ENCODE results near the gene ELK3. TPM values are rescaled to one million over a fixed set of nuclear protein-coding genes. Genes with fewer than 3 reads are reported as not detected.

The ELK3 gene
- total RNA-seq, 2 experiments from 2014 or later: 26.8 to 31.5 TPM

DNA sequence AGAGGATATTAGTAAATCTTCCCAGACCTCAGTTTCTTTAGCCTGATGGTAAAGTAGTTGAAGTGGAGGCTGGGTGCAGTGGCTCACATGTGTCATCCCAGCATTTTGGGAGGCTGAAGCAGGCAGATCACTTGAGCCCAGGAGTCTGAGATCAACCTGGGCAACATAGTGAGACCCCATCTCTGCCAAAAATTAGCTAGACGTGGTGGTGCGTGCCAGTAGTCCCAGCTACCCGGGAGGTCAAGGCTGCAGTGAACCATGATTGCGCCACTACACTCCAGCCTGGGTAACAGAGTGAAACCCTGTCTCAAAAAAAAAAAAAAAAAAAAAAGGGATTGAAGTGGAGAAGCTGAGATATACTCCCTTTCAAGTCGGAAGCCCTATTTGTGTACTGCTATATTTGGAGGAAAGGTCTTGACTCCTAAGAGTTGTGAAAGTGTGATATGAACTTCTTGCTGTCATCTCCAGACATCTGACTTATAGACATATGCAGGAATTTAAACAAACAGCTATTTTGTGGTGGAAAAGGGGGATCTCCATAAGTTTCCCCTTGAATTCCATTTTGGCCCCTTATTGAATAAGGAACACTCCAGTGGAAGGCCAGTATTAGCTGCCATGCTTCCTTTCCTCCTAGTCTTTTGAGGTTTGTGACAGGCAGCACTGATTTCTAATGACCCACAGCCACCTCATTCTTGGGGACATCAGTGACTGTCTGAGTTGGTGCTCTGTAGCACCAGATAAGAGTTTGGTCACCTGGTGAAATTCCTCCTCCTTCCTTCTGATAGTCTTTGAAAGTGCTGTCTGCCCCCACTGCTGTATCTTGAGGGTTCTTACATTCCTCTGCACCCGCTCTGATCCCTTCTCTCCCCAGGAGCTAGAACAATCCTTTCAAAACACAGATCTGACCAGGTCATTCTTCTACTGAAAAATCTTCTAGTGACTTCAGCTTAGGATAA is 7.4 kb downstream of the ELK3 start:
- H3K4me3 Mint-ChIP-seq: no peak overlapping the region
- TF ChIP-seq CTCF (IDR thresholded peaks at IDR 0.05): no peak
- no peaks in the 10 kb centered on the region for H3K9me3 ChIP-seq (ENCODE audit: control insufficient read depth in 1 of 2, insufficient read depth in 1 of 2, low read length in 2 of 2)
- H3K36me3 Mint-ChIP-seq (ENCODE audit: low read depth): peaks cover 15% of the 10 kb centered on the region
- no peak overlapping the region for H3K27ac ChIP-seq (ENCODE audit: low read depth in 1 of 2, low read length in 2 of 2)
- no peak overlapping the region for H3K4me3 ChIP-seq (ENCODE audit: low read length)
- intact Hi-C loops (cut with DNase I, micrococcal nuclease): loop anchor here in 1 of 2 experiments (10.0 kb wide), 2 partner anchors 257 to 337 kb away; partner anchors contain the start of genes AMDHD1 and CCDC38
- DNase-seq: no peak
- no peaks in the 10 kb centered on the region for H3K27me3 ChIP-seq (ENCODE audit: control insufficient read depth in 1 of 2, insufficient read depth in 2 of 2, low read length in 2 of 2)
- CTCF ChIA-PET: interaction anchor here (0.6 to 9.5 kb wide), 2 partner anchors 11 to 101 kb away, joined by 3 to 83 read pairs; no protein-coding TSS in a partner anchor
- H3K36me3 ChIP-seq (ENCODE audit: insufficient read depth, low read length): peaks cover 2% of the 10 kb centered on the region
- no peaks in the 10 kb centered on the region for H3K9me3 Mint-ChIP-seq
- H3K4me1 ChIP-seq (ENCODE audit: insufficient read depth, low read length): peaks cover 70% of the 10 kb centered on the region
- POLR2A ChIA-PET: interaction anchor here (0.6 to 2.5 kb wide), 3 partner anchors 10 to 198 kb away, joined by 3 to 11 read pairs (median 3); no protein-coding TSS in a partner anchor
- ATAC-seq (ENCODE audit: poor library complexity): no peak
- H3K4me1 Mint-ChIP-seq (ENCODE audit: low read depth): peaks cover 73% of the 10 kb centered on the region
- peak overlapping the region; percentile 3 for H3K27ac Mint-ChIP-seq
- no peaks in the 10 kb centered on the region for H3K27me3 Mint-ChIP-seq

- H3K4me3 Mint-ChIP-seq: no peak overlapping the region
- no peaks in the 10 kb centered on the region for H3K9me3 Mint-ChIP-seq
- H3K4me1 ChIP-seq (ENCODE audit: insufficient read depth, low read length): peaks cover 80% of the 10 kb centered on the region
These were observed 10.2 kb downstream of the ELK3 start for GRCh38 chr12:96204381-96204780.

More at GRCh38 chr12:96204381-96204780, 10.2 kb downstream of the ELK3 start:
- Mint-ChIP-seq H3K27ac (peak overlapping the region; percentile 82), H3K4me1 (ENCODE audit: low read depth) (peaks cover 70% of the 10 kb centered on the region), H3K27me3 (no peaks in the 10 kb centered on the region), H3K36me3 (ENCODE audit: low read depth) (peaks cover 9% of the 10 kb centered on the region)
- no peak overlapping the region for H3K27ac ChIP-seq (ENCODE audit: low read depth in 1 of 2, low read length in 2 of 2)
- ATAC-seq (ENCODE audit: poor library complexity): no peak
- DNase-seq: no peak
- TF ChIP-seq CTCF (IDR thresholded peaks at IDR 0.05): no peak
- intact Hi-C loops (cut with DNase I, micrococcal nuclease): loop anchor here in 1 of 2 experiments (10.0 kb wide), 2 partner anchors 260 to 340 kb away; partner anchors contain the start of genes AMDHD1 and CCDC38
- peaks cover 2% of the 10 kb centered on the region for H3K36me3 ChIP-seq (ENCODE audit: insufficient read depth, low read length)
- ChIA-PET CTCF (interaction anchor here (2.5 kb wide), 1 partner anchor 11 kb away, joined by 9 read pairs; no protein-coding TSS in a partner anchor), POLR2A (interaction anchor here (2.7 kb wide), 1 partner anchor 9 kb away, joined by 20 read pairs; no protein-coding TSS in a partner anchor)
- H3K27me3 ChIP-seq (ENCODE audit: control insufficient read depth in 1 of 2, insufficient read depth in 2 of 2, low read length in 2 of 2): no peaks in the 10 kb centered on the region
- no peaks in the 10 kb centered on the region for H3K9me3 ChIP-seq (ENCODE audit: control insufficient read depth in 1 of 2, insufficient read depth in 1 of 2, low read length in 2 of 2)
- H3K4me3 ChIP-seq (ENCODE audit: low read length): no peak overlapping the region
